ENCODE data around the gene GNB1L. TPM values are rescaled to one million over a fixed set of nuclear protein-coding genes. Genes with fewer than 3 reads are reported as not detected.

GNB1L gene, protein sequence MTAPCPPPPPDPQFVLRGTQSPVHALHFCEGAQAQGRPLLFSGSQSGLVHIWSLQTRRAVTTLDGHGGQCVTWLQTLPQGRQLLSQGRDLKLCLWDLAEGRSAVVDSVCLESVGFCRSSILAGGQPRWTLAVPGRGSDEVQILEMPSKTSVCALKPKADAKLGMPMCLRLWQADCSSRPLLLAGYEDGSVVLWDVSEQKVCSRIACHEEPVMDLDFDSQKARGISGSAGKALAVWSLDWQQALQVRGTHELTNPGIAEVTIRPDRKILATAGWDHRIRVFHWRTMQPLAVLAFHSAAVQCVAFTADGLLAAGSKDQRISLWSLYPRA
- polyA plus RNA-seq (ENCODE audit: insufficient read length in 4 of 4) = 1 to 10 TPM; 3.2 to 7.9 (median 3.8) TPM

DNA sequence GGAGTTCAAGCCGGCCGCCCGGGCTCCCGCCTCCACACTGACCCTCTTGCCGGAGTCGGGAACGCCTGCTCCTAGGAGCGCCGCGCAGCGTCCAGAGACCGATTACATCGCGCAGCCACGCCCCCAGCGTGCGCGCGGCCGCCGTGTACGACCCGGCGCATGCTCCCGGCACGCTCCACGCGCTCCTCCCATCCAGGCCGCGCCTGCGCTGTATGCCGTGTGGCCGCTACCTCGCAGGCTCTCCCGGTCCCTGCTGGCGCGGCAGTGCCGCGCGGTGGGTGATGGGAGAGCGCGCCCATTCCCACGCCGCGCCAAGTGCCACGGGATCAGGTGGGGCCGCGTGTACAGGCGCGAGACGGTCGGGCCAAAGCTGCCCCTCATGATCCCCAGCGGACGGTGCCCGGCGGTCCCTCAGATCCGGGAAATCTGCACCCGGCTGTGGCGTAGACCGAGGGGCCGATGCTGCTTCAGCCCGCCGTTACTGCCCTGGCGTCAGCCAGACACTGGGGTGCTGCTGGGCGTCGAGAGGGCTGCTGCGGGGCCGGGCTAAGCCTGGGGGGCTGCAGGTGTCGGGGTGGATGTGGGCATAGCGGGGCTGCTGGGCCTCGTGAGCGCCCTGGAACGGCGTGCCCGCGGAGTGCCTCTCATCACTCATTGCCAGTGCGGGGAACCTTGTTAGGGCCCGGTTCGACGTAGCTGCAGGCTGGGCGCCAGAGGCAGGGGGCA, at the start of gene GNB1L, which contains the start of gene RTL10:
Gene GNB1L (minus strand): TSS at position 97 of the 726 bp plus-strand sequence. CDS start 33,519 bp downstream, outside the sequence.
Gene RTL10 (minus strand): TSS at position 97 of the 726 bp plus-strand sequence. CDS start 2,613 bp downstream, outside the sequence.
- DNase-seq (ENCODE audit: low read depth in 4 of 4, low spot score in 3 of 4) = peak; percentile 92 to 98 (median 93)

DNA sequence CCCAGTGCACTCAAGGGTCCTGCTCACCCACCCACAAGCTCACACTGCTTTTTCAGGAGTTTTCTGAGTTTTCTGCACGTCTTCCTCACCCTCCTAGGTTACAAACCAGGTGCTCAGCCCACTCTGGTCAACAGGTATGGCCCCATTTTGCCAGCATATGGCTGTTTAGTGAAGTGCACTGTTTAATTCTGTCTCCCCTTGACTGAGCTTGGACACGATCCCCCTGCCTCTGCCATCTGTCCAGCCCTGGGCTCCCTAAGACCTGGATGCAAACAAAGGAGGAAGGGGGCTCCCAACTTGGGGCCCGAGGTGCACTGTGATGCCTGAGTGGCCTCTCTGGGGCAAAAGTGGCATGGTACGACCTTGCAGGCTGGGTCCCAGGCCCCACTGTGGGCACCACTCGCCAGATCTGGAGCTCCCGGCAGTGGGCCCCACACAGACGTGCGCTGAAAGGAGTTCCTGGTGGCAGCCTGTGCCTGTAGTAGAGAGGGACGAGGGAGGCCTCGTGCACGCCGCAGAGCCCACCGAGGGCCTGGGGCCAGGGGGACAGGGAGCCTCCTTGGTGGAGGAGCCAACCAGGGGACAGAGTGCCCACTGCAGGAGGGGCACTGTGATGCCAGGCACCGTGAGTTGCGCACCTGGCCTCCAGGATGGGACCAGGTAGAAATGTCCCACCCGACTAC, 49.6 kb upstream of the GNB1L start:
- no peak for DNase-seq (ENCODE audit: low read depth in 4 of 4, low spot score in 3 of 4)

DNA sequence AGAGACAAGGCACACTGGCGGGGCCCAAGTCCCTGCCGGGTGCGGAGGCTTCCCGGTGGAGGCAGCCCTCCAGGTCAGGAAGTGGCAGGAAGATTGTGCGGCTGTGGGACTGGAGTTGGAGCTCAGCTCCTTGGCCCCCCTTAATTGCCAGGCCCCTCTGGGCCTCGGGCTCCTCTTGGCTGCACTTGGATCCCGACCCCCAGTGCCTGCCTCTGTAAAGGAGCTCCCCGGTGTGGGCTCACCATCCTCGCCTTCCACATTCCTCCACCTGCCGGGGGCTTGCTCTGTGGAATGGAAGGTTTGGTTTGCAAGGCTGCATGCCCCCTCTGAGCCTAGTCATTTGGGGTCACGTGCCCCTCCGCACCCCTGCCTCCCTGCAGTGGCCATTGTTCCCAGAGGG, 48.8 kb upstream of the GNB1L start:
- no peak for DNase-seq (ENCODE audit: low read depth in 4 of 4, low spot score in 3 of 4)

DNA sequence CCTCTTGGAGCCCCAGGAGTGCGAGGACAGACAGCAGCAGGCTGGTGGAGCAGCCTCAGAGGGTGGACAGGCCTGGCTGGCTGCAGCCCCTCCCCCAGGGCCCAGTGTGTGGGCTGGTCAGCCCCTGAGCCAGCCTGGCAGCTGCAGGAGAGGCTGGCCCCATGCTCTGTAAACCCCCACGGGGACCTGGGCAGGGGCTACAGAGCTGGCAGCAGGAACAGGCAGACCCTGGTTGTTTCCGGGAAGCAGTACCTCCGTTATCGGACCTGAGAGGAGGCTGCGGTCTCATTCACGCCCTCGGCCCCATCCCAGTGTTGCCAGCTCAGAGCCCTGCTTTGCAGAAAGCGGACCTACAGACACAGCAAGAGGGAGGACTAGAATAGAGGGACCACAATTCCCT, 48.4 kb upstream of the GNB1L start:
- DNase-seq (ENCODE audit: low read depth in 4 of 4, low spot score in 3 of 4) = no peak

DNA sequence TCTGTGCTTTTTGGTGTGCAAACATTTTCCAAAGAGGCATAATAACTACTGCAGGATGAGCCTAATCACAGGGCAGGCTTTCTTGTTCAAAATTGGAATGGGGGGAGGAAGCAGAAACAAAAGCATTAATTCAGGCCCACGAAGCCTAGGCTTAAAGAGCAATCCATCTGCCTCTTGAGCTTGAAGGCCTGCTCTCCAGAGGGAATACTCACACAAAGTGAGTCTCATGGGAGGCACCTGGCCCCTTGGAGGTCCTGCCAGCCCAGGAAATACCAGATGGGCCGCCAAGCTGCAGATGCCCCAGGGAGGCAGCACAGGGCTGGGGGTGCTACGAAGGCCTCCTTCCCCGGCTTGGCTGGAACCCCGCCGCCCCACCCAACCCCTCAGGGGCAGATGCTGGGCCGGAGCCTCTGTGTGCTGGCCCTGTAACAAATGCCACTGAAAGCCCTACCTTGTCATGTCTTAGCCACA, 47.6 kb upstream of the GNB1L start:
- DNase-seq (ENCODE audit: low read depth in 4 of 4, low spot score in 3 of 4) = no peak

DNA sequence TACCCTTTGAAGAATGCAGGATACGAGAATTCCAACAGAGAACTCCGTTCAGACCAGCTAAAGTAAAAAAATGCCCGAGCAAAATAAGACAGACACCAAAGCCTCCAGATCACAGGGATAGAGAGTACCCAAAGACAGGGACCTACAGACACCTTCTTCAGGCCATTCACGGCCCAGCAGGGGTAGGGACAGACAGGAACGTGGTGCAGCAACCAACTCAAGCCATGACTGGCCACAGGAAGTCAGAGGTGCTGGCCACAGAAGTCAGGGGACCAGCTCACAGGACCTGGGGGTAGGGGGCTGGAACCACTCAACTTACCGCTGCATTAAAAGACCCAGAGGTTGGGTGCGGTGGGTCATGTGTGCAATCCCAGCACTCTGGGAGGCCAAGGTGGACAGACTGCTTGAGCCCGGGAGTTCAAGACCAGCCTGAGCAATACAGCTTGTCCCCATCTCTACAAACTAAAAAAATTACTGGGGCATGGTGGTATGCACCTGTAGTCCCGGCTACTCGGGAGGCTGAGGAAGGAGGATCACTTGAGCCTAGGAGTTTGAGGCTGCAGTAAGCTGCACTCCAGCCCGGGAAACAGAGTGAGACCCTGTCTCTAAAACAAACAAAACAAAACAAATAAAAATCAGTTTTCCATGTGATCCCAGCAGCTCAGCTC, 47.0 kb upstream of the GNB1L start:
- DNase-seq (ENCODE audit: low read depth in 4 of 4, low spot score in 3 of 4) = no peak

DNA sequence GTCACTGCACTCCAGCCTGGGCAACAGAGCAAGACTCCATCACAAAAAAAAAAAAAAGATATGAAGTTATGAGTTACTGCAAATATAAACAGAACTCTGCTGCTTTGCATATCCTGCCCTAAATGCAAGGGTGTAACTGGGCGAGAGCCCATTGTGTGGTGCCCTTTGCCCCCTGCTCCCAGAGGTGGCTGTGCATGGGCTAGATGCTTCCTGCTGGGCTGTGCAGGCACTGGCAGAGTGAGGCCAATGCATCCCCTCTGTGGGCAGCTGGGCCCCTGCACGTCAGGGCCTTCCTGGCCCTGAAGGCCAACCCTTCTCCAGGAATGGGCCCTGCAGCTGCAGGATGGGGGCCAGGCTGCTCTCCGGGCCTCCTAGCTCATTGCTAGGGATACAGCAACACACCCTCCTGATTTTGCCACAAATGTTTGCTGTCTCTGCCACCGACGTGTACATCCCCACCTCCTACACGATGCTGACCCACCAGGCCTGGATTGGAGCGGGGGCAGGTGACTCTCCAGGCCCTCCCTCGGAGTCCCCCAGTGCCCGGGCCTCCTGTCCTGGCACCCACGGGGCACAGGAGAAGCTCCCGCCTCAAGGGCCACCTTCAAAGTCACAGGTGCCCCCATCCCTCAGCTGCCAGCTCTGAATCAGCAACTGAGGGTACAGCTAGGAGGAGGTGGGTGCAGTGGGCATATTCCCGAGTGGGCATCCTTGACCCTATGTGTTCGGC, 46.2 kb upstream of the GNB1L start:
- no peak for DNase-seq (ENCODE audit: low read depth in 4 of 4, low spot score in 3 of 4)

DNA sequence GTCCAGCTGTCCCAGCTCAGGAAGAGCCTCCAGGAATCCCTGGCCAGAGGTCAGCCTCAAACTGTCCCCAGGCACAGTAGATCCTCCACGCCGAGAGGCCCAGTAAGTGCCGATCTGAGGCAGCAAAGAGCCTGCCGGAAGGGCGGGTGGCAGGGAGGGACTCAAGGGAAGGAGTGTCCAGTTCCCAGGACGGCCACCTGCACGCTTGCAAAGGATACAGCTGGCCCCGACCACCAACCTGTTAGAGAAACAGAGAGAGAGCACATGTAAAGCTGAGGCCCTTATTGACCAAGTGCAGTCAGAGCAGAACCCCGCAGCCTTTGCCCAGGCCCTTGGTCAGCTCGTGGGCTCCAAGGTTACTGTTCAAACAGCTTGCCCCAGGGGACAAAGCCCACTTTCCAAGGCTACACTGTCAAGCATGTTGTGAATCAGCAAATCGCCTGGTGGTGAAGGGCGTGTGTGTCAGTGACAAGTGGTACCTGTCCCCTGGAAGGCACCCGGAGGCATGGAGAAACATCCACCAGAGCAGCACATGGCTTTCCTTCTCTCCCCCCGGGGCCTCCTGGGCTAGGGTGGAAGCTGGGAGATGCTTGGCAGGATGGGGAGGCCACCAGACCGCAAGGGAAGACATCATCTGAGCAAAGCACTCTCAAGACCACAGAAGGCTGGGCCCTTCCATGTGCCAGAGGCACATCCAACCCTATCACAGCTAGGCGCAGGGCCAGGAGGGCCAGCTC, 44.3 kb upstream of the GNB1L start:
- DNase-seq (ENCODE audit: low read depth in 4 of 4, low spot score in 3 of 4) = no peak

DNA sequence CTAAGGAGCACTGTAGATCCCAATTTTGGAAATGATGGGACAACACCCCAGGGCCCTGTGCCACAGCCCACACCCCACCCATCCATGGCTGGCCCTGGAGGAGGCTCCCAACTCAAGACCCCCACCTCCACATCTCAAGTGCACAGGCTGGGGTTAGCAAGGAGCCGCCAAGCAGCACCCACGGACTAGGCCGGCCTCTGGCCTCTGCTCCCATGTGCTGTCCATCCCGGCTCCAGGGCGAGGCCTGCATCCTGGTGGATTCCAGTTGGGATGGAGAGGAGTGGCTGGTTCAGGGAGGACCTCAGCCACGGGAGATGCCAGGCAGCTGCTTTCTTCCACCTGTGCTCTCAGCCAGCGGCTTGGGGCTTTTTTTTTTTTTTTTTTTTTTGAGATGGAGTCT, 43.5 kb upstream of the GNB1L start:
- DNase-seq (ENCODE audit: low read depth in 4 of 4, low spot score in 3 of 4) = no peak

DNA sequence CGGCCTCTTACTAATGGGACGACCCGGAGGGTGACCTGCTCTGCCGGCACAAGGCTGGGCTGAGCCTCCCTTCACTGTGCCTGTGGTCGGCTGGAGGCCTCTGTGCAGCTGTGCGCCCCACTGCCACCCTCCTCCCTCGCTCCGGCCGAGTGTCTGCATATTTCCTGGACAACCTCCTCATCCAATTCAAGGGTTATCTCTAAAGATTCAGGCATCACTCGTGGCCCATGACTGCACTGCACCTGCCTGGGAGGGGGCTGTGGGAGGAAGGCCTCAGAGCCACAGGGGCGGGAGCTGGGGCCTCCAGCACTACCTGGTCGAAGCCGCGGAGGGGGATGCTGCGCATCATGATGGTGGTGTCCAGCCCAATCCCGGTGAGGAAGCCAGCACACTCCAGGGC, 43.1 kb upstream of the GNB1L start:
- DNase-seq (ENCODE audit: low read depth in 4 of 4, low spot score in 3 of 4) = no peak

DNA sequence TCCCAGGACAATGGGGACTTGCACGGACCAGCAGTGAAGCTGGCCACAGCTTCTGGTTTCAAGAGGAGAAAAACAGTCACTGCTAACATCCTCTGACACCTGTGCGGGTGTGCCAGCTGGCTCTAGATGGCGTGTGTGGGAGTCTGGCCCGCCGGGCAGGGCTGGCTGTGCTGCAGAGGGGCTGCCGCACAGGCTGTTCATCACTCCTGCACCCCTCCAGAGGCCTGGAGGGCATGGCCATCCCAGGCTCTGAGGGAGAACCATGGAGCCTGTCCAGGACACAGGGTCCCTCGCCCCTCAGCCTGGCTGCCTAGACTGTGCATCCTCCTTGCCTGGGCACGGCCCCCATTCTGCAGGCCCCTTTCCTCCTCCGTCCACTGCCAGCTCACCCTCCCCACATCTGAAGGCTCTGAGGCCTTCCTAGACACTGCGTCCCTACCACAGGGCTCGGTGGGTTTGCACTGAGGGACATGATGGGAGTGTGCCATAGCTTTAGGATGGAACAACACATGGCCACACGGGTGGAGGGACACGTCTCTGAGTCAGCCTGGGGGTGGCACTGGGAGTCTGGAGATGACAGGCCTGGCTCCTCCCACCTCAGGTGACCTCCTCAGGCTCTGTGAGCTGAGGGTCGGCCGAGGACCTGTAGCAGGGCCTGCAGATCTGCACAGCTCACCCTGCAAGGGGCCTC, 42.1 kb upstream of the GNB1L start:
- DNase-seq (ENCODE audit: low read depth in 4 of 4, low spot score in 3 of 4) = no peak

DNA sequence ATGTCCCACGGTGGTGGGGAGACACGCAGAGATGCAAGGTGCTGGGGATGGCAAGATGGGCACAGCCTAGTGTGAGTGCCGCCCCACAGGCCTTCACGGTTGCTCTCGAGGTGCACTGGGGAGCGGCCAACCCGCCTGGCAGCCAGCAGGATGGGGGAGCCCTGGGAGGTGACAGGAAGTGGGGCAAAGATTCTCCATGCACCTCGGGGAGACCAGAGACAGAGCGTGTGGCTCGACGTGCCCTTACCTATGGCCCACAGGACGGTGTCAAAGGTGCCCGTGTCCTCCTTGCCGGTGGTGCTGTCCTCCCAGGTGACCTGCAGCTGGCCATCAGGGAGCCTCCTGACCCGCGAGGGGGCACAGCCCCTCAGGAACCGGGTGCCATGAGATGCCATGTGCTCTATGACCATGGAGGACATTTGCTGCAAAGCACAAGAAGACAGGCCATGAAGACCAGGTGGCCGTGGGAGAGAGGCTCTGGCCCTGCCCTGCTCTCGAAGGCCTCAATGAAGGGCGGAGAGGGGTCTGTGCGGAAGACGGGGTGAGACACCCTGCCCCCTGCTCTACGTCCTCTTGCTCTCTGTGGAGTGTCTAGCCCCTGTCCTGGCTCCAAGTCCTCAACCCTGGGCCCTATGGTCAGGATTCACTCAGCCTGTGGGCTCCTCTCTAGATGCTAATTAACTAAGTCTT, 40.6 kb upstream of the GNB1L start:
- no peak for DNase-seq (ENCODE audit: low read depth in 4 of 4, low spot score in 3 of 4)

DNA sequence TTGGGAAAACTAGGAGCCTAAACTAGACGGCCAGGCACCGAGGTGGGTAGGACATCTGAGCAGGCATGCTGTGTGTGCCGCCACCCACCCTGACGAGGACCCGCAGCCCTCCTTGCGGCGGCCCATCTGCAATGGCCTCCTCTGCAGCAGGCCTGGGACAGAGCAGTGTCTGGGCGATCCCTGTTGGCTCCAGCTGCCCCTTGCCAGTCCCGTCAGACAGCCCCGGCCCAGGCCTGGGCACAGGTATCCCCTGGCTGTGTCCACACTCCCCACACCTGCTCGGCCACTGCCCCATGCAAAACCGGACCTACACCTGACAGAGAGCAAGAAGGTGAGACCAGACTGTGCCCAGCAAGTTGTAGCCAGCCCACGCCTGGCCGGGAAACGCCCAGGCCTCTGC, 38.7 kb upstream of the GNB1L start:
- no peak for DNase-seq (ENCODE audit: low read depth in 4 of 4, low spot score in 3 of 4)

DNA sequence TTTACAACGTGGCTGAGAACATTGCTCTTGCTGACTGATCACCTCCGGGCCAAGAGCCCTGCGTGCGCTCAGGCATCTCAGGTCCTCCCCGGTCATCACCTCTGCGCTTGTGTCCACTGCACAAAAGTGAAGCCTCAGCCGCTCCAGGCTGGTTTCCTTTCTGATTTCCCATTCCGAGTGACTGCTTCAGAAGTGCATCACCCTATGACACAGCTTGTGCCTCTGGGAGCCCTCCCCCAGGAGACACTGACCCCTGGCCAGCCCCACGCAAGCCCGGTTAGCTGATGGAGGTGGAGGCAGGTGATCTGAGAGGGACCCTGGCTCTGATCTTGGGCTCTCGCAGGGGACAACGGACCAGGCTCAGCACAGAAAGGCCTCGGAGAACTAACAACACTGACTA, 38.3 kb upstream of the GNB1L start:
- no peak for DNase-seq (ENCODE audit: low read depth in 4 of 4, low spot score in 3 of 4)

DNA sequence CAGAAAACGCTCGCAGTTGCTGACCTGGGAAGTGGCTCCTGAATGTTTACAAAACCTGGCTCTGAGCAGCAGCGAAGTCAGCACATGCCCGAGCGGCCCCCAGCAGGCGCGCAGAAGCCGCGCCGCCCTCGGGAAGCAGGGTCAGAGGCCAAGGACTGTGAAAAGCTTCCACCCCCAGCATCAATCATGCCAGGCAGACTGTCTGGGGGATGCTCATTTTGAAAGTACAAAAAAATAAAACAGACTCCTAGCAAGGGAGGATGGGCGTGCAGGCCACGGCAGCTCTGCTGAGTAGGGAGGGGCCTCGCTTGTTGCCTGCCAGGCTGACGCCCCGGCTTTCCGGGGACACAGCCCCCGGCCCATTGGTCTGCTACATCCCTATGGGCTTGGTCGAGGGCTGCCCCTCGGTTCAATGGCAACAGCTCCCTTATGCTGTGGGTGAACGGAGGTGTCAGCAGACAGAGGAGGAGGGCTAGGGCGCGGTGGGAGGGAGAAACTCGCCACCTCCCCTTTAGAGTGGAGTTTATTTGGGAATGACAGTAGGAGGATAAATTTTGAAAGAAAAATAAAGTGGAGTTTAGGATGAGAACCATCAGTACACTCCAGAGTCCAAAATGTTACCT, 37.7 kb upstream of the GNB1L start:
- DNase-seq (ENCODE audit: low read depth in 4 of 4, low spot score in 3 of 4) = no peak

DNA sequence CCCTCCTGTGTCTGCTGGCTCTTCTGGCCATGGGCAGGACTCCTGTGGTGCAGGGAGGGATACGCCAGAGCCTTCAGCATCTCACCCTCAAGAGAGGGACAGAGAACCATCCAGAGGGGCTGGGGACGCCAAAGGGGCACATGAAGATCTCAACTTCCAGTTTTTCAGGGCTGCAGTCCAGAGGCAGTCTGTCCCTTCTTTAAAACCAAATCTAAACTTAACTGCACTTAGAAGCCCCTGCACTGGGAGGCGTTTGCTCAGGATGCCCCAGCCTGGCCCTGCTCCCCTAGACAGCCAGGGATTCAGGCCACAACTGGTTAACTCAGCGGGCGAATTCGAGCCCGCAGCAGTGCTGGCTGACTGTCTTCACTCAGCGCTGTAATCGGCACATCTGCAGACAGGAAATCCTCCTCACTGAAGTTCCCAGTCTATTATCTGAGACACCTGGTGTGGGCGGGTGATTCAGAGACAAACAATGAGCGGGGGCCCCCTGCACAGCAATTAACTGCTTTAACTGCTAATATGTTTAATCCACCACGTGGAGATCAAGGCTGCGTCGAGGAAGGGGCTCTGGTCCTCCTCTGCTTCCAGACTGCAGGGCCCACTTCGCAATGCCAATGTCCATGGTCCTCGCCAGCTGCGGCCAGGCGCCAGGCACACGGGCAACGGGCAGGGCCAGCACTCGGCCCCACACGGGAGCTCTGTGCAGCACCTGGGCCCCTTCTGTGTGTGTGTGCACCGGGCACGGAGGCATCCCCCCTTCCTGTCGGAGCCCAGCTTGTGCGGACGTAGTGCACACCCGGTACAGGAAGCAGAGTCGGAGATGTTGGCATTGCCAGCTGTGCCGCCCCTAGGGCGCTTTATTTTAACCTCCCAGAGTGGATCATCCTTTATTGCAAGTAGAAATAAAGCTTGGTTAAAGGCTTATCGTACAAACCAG, 36.9 kb upstream of the GNB1L start:
- no peak for DNase-seq (ENCODE audit: low read depth in 4 of 4, low spot score in 3 of 4)
